Left forelimb (tissue), 1 donor: ENCODE data around the gene ANKRD39.

ENCODE experiments used
- DNase-seq: peaks from one replicate; pipeline ENCODE4 v3.0.0-alpha.2; 2018; ENCODE audit warnings: low spot score

ANKRD39 gene

GRCh38 chr2:96887493-96888012, 29.7 kb upstream of the ANKRD39 start:
- no peak for DNase-seq

DNA sequence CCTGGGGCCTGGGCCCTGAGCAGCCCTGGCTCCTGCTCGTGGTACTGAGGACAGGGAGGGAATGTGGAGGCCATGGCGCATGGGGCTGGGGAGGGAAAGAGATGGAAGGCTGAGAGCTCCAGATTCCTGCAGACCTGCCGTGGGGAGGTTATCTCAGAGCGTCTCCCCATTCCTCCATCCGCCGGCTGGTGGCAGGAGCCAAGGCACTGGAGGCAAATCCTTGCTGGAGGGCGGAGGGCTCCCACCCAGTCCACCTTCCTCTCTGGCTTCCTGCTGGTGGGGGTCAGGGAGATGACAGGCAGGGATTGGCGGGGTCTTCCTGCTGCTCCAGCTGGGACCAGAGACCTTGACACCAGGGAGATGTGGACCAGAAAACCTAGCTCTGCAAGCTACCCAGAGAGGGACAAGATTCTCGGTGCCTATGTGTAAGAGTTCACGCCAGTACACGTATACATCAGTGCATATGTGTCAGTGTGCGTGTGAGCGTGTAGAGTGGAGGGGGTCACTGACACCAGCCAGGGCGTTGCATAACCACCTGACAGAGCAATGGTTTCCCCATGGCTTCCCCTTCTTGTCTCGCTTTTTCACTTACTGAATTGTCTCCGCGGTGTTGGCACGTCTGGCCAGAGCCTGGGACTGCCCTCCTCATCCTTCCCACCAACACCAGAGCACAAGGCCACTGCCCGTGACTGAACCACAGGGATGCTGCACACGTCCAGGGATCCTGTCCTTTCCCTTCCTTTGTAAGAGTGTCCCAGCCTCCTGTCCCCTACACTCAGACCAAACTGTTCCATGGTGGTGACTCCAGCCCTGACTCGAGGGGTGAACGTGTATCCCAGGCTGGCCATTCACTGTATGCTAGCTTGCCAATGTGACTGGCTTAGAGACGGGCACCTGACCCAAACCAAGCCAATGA, 27.9 kb upstream of the ANKRD39 start:
- no peak for DNase-seq

DNA sequence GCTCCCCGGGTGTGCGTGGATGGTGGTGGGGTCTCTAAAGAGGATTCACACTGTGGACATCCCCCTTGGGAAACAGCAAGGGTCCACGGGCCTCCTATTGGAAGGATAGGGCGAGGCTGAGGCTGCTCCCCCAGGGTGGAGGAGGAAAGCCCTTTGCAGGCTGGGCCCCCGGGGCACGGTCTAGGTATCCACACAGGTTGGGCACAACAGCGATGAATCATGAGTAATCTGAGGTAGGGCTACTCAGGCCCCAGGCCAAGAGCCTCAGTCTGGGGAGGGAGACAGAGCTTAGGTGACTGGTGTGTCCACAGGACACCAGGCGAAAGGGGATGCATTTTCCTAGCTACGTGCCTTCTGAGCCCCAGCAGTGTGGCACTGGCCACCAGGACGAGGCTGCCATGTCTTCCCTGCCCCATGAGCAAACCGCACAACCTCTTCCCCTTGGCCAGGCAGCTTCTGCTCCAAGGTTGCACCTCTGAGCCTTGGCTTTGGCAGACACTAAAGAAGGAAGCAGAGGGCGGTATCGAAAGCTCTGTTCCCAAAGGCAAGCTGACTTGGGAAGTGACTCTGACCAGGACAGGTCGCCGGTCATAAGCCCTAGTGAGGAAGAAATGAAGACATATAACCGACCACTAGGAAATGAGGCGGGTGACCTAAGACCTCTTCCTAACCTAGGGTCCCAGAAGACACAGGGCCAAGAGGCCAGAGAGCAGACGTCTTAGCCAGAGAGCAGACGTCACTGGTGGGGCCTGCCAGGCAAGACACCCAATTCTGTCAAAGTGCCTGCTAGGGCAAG, 26.7 kb upstream of the ANKRD39 start:
- DNase-seq: no peak

- no peak for DNase-seq
These were observed 25.5 kb upstream of the ANKRD39 start for GRCh38 chr2:96883306-96883705.

DNA sequence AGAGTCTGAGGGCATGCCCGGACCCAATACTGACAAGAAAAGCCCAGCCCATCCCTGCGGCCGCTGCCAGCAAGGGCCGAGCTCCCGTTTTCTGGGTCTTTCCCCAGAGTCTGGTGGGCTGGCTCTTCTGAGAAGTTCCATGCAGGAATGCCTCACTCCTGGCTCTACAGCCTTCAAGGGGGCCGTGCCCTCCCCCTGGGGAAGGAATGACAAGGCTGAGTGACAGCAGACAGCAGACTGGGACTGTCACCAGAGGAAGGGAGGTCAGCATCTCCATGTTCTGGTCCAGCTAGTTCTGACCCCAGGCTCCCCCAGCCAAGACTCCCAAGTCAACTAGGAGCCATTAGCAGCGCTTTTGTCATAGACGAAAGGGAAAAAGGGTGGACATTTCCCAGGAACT, 25.1 kb upstream of the ANKRD39 start:
- no peak for DNase-seq

DNA sequence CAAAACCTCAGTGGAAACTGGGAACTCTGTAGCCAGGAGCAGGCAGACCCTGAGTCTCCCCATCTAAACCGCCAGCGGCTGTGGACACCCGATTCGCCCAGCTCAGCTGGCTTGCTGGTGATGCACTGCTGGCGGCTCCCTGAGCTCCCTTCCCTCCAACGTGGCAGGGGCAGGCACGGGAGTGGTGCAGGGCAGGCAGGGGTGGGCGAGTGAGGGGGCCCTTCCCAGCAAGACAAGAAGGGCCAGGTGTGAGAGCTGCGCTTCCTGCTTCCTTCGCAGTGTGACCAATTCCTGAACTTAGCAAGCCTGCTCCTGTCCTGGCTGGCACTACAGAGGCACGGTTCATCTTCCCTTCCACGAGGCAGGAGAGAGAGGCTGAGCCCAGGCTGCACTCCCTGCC, 24.4 kb upstream of the ANKRD39 start:
- no peak for DNase-seq

GRCh38 chr2:96881349-96882195, 23.8 kb upstream of the ANKRD39 start:
- DNase-seq: no peak

DNA sequence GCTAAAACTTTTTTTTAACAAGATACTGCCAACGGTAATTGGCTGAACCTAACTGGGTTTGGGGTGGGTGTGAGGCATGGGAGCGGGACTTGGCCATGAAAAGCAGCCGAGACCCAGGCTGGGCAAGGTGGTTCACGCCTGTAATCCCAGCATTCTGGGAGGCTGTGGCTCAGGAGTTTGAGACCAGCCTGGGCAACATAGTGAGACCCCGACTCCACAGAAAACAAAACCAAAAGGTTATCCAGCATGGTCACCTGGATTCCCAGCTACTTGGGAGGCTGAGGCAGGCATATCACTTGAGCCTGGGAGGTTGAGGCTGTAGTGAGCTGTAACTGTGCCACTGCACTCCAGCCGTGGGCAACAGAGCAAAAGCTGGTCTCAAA, 23.1 kb upstream of the ANKRD39 start:
- DNase-seq: no peak

DNA sequence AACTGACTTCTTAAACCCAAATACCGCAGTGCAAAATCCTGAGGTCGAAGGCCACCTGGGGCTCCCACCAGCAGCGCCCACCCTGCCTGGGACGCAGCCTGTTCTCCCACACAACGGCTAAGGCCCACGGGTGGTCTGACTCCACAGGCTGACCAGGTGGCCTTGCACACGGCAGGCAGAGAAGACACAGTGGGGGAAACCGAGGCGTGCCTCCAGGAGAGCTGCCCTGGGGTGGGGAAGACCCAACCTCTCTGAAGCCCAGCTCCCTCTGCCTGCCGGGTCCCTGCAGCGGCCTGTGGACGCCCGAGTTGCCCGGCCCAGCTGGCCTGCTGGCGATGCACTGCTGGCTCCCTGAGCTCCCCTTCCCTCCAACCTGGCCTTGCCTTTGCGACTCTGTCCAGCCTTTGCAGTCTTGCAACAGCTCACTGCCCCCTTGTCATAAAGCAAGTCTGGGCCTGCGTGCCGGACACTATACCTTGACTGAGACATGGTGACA, 21.8 kb upstream of the ANKRD39 start:
- no peak for DNase-seq

- DNase-seq: no peak
These were observed 21.2 kb upstream of the ANKRD39 start for GRCh38 chr2:96878796-96879544.

DNA sequence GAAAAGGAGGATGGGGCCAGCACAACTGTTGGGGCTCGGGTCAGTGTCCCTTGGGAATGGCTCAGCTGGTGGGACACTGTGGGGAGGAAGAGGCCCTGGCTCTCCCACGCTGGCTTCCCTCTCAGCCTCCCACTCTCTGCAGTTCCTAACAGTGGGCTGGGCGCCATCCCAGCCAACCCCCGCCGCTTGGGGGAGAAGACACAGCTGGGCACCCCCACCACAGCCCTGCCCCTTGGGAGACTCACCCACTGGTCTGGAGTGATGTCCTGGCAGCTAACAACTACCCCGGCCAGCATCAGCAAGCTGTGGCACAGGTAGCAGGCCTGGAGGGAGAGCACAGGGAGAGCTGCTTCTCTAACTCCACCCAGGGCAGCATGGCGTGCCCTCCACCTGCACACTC, 20.4 kb upstream of the ANKRD39 start:
- no peak for DNase-seq

GRCh38 chr2:96877631-96878092, 19.8 kb upstream of the ANKRD39 start:
- DNase-seq: no peak

DNA sequence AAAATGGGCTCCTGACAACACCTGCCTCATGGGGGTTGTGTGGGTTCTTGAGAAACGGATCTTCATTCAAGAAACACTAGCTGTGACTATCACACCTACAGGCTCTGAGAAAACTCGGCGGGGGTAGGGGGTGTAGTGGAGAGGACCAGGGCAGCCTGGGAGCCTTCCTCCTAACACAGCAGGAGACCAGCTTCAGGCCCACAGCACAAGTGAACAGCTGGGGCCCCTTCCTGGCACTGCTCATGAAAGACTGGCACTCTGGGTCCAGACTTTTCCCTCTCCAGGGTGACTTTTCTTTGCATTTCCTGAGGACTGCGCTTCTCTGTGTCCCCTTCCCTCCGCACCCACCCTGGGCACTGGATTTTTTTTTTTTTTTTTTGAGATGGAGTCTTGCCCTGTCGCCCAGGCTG, 19.2 kb upstream of the ANKRD39 start:
- no peak for DNase-seq

DNA sequence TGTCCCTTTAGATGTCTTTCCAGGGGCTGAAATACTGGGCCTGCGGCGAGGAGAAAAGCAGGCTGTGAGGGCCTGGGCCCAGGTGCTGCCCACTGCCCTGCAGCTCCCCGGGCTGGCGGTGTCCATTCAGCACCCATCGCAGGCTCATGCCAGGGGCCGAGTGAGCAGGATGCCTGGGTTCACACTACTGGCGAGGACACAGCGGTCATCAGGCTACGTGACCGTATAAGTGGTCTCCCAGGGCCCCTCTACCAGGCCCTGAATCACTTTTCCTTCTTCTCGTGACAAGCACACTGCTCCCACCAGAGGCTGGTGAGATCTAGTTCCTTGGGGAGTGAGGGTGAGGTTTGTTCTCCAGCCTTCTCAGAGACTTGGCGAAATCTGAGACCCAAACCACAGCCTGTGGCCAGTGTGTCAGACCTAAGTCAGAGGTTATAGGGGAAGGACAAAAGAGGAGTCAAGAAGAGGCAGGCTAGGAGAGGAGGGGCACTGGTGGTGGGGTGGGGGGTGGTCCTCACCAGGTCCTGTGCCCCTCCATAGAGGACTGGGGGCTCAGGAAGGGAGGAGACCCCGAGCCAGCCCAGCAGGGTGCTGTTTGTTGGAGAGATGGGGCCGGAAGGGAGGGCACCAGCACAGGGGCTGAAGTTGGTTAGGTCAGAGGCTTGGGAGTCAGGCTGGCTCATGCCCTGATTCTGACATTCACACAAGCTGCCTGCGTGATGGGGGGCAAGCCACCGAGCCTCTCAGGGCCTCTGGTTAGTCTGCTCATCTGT, 18.6 kb upstream of the ANKRD39 start:
- DNase-seq: no peak

DNA sequence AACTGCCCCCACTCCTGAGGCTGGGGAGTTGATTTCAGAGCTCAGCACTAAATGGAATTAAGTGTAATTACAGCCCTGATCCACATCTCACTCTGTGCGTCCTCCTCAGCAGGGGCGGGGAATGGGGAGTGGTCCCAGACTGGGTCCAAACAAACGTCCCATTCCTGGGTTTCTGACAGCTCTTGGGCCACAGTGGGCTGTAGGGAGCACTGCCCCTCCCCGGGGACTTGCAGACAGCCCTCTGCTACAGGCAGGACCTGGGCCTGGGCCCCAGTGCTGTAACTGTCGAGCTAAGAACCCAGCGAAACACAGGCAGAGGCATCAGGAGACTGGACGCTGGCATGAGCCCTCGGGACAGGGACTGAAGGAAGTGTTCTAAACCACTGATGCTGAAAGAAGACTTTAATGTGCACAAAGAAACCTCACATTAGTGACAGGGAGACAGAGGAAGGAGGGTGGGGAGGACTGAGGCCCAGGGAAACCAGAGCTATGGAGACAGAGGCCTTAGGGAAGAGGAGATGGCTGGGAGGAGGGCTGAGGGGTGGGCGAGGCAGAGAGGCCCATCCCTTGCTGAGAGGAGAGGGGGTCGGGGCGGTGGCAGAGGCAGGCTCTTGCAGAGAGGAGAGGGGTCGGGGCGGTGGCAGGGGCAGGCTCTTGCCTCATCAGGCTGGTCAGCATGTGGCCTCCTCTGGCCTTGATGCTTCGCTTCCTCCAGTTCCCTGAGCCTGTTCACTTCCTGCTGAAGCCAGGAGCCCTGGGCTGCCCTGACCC, 17.9 kb upstream of the ANKRD39 start:
- no peak for DNase-seq

DNA sequence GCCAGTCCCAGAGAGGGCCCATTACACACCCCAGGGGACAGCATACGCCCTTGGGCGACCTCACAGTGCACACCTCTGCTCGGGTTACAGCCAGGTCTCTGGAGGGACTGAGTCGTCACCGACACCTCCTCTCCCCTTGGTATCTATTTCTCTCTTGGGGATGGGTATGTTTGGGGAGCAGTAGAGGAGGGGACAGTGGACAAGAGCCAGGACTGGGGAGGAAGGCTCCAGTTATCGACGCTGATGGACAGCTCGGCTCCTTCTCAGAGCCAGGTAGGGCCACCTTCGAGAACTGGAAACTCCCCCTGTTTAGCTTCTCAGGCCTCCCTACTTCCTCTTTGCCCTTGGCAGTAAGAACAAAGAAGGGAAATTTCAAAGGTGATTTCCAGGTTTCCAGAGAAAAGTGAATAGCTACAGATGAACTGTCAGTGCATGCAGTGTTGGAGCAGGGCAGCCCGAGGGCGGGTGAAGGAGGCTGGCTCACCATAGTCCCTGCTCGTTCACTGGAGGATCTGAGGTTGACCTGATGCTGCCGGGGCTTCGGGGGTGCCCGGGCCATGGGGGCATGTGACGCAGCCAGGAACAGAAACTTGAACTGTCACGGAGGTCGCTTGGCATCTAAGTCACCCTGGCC, 16.5 kb upstream of the ANKRD39 start:
- DNase-seq: no peak

GRCh38 chr2:96873651-96874096, 15.9 kb upstream of the ANKRD39 start:
- DNase-seq: no peak

GRCh38 chr2:96872591-96873349, 15.0 kb upstream of the ANKRD39 start:
- no peak for DNase-seq
